Measurements from ENCODE around the gene PTP4A2. TPM values are rescaled to one million over a fixed set of nuclear protein-coding genes. Genes with fewer than 3 reads are reported as not detected.

The PTP4A2 gene
- total and polyA plus RNA-seq, 2 of the 13 experiments (the other 11 are each of a cell fraction or from before 2014, with no cell fraction given) = 173 to 225 TPM

DNA sequence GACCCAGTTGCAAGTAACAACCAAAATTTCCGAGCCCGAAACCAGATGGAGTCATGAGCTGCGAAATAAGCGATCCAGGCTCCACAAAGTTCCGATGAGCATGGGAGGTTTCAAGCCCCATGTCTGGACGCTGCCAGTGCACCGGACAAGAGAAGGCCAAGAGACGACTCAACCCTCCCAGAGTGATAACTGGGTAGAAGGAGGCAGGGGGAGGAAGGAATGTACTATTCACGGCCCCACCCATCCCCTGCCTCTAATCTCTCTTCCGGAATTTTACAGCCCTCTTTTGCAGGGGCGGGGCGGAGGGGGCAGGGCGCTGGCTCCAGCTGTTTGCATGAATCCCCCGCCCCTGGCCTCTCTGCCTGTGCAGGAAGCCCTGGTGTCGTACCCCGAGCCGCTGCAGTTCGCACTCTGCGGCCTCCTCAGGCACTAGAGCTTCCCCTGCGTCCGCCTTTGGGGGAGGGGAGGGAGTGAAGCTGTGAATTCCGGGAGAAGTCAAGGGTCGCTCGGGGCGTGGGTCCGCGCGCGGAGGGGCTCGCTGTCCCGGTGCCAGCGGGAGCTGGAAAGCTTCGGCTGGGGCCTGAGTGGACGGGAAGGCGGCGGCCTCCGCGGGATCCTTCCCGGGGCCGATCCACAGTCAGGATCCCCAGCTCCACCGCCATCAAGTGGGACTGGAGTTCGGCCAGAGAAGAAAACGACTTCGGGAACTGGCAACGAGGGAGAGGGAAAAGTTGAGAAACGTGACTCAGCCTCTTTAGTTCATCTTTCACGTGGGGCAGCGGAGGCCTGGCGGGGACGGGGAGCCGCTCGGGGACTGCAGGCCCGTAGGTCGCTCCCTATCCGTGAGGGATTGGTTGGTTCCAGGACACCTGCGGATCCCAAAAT is 6.3 kb upstream of the PTP4A2 start (continued):
- TF ChIP-seq, protein P1, sequence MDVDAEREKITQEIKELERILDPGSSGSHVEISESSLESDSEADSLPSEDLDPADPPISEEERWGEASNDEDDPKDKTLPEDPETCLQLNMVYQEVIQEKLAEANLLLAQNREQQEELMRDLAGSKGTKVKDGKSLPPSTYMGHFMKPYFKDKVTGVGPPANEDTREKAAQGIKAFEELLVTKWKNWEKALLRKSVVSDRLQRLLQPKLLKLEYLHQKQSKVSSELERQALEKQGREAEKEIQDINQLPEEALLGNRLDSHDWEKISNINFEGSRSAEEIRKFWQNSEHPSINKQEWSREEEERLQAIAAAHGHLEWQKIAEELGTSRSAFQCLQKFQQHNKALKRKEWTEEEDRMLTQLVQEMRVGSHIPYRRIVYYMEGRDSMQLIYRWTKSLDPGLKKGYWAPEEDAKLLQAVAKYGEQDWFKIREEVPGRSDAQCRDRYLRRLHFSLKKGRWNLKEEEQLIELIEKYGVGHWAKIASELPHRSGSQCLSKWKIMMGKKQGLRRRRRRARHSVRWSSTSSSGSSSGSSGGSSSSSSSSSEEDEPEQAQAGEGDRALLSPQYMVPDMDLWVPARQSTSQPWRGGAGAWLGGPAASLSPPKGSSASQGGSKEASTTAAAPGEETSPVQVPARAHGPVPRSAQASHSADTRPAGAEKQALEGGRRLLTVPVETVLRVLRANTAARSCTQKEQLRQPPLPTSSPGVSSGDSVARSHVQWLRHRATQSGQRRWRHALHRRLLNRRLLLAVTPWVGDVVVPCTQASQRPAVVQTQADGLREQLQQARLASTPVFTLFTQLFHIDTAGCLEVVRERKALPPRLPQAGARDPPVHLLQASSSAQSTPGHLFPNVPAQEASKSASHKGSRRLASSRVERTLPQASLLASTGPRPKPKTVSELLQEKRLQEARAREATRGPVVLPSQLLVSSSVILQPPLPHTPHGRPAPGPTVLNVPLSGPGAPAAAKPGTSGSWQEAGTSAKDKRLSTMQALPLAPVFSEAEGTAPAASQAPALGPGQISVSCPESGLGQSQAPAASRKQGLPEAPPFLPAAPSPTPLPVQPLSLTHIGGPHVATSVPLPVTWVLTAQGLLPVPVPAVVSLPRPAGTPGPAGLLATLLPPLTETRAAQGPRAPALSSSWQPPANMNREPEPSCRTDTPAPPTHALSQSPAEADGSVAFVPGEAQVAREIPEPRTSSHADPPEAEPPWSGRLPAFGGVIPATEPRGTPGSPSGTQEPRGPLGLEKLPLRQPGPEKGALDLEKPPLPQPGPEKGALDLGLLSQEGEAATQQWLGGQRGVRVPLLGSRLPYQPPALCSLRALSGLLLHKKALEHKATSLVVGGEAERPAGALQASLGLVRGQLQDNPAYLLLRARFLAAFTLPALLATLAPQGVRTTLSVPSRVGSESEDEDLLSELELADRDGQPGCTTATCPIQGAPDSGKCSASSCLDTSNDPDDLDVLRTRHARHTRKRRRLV (CRISPR knock-in tag; IDR thresholded peaks at IDR 0.05) = no peak
- no peak for TF ChIP-seq ZNF773 (CRISPR knock-in tag; IDR thresholded peaks at IDR 0.05; ENCODE audit: borderline replicate concordance)
- TF ChIP-seq ZBTB38 (CRISPR knock-in tag; IDR thresholded peaks at IDR 0.05) = peak; percentile 82
- 0 out of 2 replicates have a peak, but pooled peaks have one; percentile 33 for TF ChIP-seq HES4 (CRISPR knock-in tag; IDR thresholded peaks at IDR 0.05; ENCODE audit: borderline replicate concordance)
- peak; percentile 43; the same call in 1 of the 2 replicates for TF ChIP-seq PITX1 (CRISPR knock-in tag; IDR thresholded peaks at IDR 0.05)
- TF ChIP-seq RBFOX2 (IDR thresholded peaks at IDR 0.05; ENCODE audit: low read depth, low read length) = 0 out of 2 replicates have a peak, but pooled peaks have one; percentile 37
- peak; percentile 44; the same call in 1 of the 2 replicates for TF ChIP-seq SAP130 (CRISPR knock-in tag; IDR thresholded peaks at IDR 0.05; ENCODE audit: low read depth)
- no peak for TF ChIP-seq TOE1 (CRISPR knock-in tag; IDR thresholded peaks at IDR 0.05)
- TF ChIP-seq KLF12 (CRISPR knock-in tag; IDR thresholded peaks at IDR 0.05; ENCODE audit: borderline replicate concordance) = 0 out of 2 replicates have a peak, but pooled peaks have one; percentile 37
- peak; percentile 56 for TF ChIP-seq KAT8 (CRISPR knock-in tag; IDR thresholded peaks at IDR 0.05)
- TF ChIP-seq, protein P2, sequence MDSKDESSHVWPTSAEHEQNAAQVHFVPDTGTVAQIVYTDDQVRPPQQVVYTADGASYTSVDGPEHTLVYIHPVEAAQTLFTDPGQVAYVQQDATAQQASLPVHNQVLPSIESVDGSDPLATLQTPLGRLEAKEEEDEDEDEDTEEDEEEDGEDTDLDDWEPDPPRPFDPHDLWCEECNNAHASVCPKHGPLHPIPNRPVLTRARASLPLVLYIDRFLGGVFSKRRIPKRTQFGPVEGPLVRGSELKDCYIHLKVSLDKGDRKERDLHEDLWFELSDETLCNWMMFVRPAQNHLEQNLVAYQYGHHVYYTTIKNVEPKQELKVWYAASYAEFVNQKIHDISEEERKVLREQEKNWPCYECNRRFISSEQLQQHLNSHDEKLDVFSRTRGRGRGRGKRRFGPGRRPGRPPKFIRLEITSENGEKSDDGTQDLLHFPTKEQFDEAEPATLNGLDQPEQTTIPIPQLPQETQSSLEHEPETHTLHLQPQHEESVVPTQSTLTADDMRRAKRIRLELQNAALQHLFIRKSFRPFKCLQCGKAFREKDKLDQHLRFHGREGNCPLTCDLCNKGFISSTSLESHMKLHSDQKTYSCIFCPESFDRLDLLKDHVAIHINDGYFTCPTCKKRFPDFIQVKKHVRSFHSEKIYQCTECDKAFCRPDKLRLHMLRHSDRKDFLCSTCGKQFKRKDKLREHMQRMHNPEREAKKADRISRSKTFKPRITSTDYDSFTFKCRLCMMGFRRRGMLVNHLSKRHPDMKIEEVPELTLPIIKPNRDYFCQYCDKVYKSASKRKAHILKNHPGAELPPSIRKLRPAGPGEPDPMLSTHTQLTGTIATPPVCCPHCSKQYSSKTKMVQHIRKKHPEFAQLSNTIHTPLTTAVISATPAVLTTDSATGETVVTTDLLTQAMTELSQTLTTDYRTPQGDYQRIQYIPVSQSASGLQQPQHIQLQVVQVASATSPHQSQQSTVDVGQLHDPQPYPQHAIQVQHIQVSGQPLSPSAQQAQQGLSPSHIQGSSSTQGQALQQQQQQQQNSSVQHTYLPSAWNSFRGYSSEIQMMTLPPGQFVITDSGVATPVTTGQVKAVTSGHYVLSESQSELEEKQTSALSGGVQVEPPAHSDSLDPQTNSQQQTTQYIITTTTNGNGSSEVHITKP (CRISPR knock-in tag; IDR thresholded peaks at IDR 0.05; ENCODE audit: low read depth) = 0 out of 2 replicates have a peak, but pooled peaks have one; percentile 20
- 0 out of 2 replicates have a peak, but pooled peaks have one; percentile 25 for TF ChIP-seq KMT2B (CRISPR knock-in tag; IDR thresholded peaks at IDR 0.05)

All from HepG2 (cell line).